ENCODE data around the gene RCE1. TPM values are rescaled to one million over a fixed set of nuclear protein-coding genes. Genes with fewer than 3 reads are reported as not detected.

The RCE1 gene
- total RNA-seq, 1 donor = 10.7 TPM

GRCh38 chr11:66845143-66845875 is 2.1 kb downstream of the RCE1 start:
- no peak for DNase-seq (ENCODE audit: low read depth)
- TF ChIP-seq CTCF (IDR thresholded peaks at IDR 0.05; ENCODE audit: insufficient read depth, low read length) = no peak
- no peak overlapping the region for H3K4me3 ChIP-seq (ENCODE audit: low read depth, low read length)

- DNase-seq (ENCODE audit: low read depth) = no peak
- TF ChIP-seq CTCF (IDR thresholded peaks at IDR 0.05; ENCODE audit: insufficient read depth, low read length) = no peak
- H3K4me3 ChIP-seq (ENCODE audit: low read depth, low read length) = no peak overlapping the region
Measured at GRCh38 chr11:66845876-66846212, 2.6 kb downstream of the RCE1 start.

GRCh38 chr11:66846671-66847091 is 3.4 kb downstream of the RCE1 start:
- H3K4me3 ChIP-seq (ENCODE audit: low read depth, low read length) = no peak overlapping the region
- DNase-seq (ENCODE audit: low read depth) = no peak
- no peak for TF ChIP-seq CTCF (IDR thresholded peaks at IDR 0.05; ENCODE audit: insufficient read depth, low read length)

- DNase-seq (ENCODE audit: low read depth) = no peak
- H3K4me3 ChIP-seq (ENCODE audit: low read depth, low read length) = no peak overlapping the region
- TF ChIP-seq CTCF (IDR thresholded peaks at IDR 0.05; ENCODE audit: insufficient read depth, low read length) = no peak
Measured at GRCh38 chr11:66847461-66848232, 4.4 kb downstream of the RCE1 start.

- H3K4me3 ChIP-seq (ENCODE audit: low read depth, low read length) = no peak overlapping the region
- DNase-seq (ENCODE audit: low read depth) = no peak
Measured at GRCh38 chr11:66848671-66849500, 5.6 kb downstream of the RCE1 start.

More at GRCh38 chr11:66848671-66849500, 5.6 kb downstream of the RCE1 start:
- no peak for TF ChIP-seq CTCF (IDR thresholded peaks at IDR 0.05; ENCODE audit: insufficient read depth, low read length)
